Activated B cell treated with CpG ODN at 0.5 μM for 24 hours (primary cell): ENCODE results near the gene ADGRG3. TPM values are rescaled to one million over a fixed set of nuclear protein-coding genes. Genes with fewer than 3 reads are reported as not detected.

ENCODE experiments used
- ATAC-seq: fragments of 200-7000 bp; cut with Tn5 transposase; one replicate; pipeline ENCODE4 v1.10.0; 2021; ENCODE audit warnings: low read depth, mild to moderate bottlenecking, moderate library complexity
- CTCF ChIA-PET: fragments of 350-600 bp; sonication (Branson Sonifier 250); formaldehyde crosslinking; loops from one replicate; lab custom pipeline; 2021; ENCODE audit warnings: antibody characterized with exemption; lab: Charles Lee
- POLR2A ChIA-PET: fragments of 350-600 bp; sonication (Branson Sonifier 250); formaldehyde crosslinking; loops from one replicate; lab custom pipeline; 2021; ENCODE audit warnings: antibody characterized with exemption; lab: Charles Lee
- DNase-seq: peaks from one replicate; pipeline ENCODE4 v3.0.0; 2022
- H3K27ac Mint-ChIP-seq: one replicate; pipeline ENCODE4 v1.8.0; 2020; ENCODE audit warnings: mixed read lengths
- H3K27me3 Mint-ChIP-seq: one replicate; pipeline ENCODE4 v1.8.0; 2021; ENCODE audit warnings: mixed read lengths
- H3K36me3 Mint-ChIP-seq: one replicate; pipeline ENCODE4 v1.8.0; 2021; ENCODE audit warnings: low read depth, mixed read lengths
- H3K4me1 Mint-ChIP-seq: one replicate; pipeline ENCODE4 v1.8.0; 2021; ENCODE audit warnings: mixed read lengths
- H3K4me3 Mint-ChIP-seq: one replicate; pipeline ENCODE4 v1.8.0; 2020; ENCODE audit warnings: mild to moderate bottlenecking, mixed read lengths
- H3K9me3 Mint-ChIP-seq: one replicate; pipeline ENCODE4 v1.8.0; 2020; ENCODE audit warnings: mixed read lengths
- CTCF ChIP-seq: fragments of 200-600 bp; IDR thresholded peaks from one replicate; pipeline ENCODE4 v1.8.0; 2022; ENCODE audit warnings: antibody characterized with exemption, mild to moderate bottlenecking
- intact Hi-C: fragments of 100-400 bp; cut with micrococcal nuclease; formaldehyde crosslinking; loops from one replicate; pipeline ENCODE4 v1.15.1; 2024
- total RNA-seq: library from RNA; stranded (reverse); gene quantifications from 2 replicates; pipeline ENCODE4 v1.2.3, GENCODE V29; 2022

The ADGRG3 gene
- total RNA-seq, 1 donor from 2014 or later = not detected

- no peaks in the 10 kb centered on the region for H3K36me3 Mint-ChIP-seq
- CTCF ChIA-PET = interaction anchor here (1.2 kb wide), 1 partner anchor 130 kb away, joined by 3 read pairs; no protein-coding TSS in a partner anchor
Measured at GRCh38 chr16:57721356-57722209, 53.5 kb downstream of the ADGRG3 start.

GRCh38 chr16:57722210-57722499, 54.0 kb downstream of the ADGRG3 start:
- Mint-ChIP-seq H3K4me1 (peaks cover 8% of the 10 kb centered on the region), H3K36me3 (no peaks in the 10 kb centered on the region), H3K27ac (no peak overlapping the region), H3K9me3 (no peaks in the 10 kb centered on the region), H3K27me3 (no peaks in the 10 kb centered on the region), H3K4me3 (no peak overlapping the region)
- ATAC-seq = no peak
- intact Hi-C loops = no loop called here
- TF ChIP-seq CTCF = no peak
- ChIA-PET POLR2A (no interaction called here), CTCF (interaction anchor here (1.2 kb wide), 1 partner anchor 131 kb away, joined by 3 read pairs; no protein-coding TSS in a partner anchor)
- DNase-seq = no peak

More at GRCh38 chr16:57721356-57722209, 53.5 kb downstream of the ADGRG3 start:
- H3K27ac Mint-ChIP-seq = no peak overlapping the region
- H3K4me3 Mint-ChIP-seq = no peak overlapping the region
- POLR2A ChIA-PET = no interaction called here
- H3K27me3 Mint-ChIP-seq = peaks cover 3% of the 10 kb centered on the region
- peaks cover 8% of the 10 kb centered on the region for H3K4me1 Mint-ChIP-seq
- no peak for DNase-seq
- H3K9me3 Mint-ChIP-seq = no peaks in the 10 kb centered on the region
- TF ChIP-seq CTCF = no peak
- no peak for ATAC-seq
- intact Hi-C loops = loop anchor here (2.0 kb wide), 1 partner anchor 73 kb away; no protein-coding TSS in a partner anchor

- Mint-ChIP-seq H3K27me3 (no peaks in the 10 kb centered on the region), H3K4me3 (no peak overlapping the region), H3K9me3 (no peaks in the 10 kb centered on the region), H3K27ac (no peak overlapping the region), H3K4me1 (peaks cover 8% of the 10 kb centered on the region), H3K36me3 (no peaks in the 10 kb centered on the region)
- no peak for TF ChIP-seq CTCF
- no peak for ATAC-seq
- intact Hi-C loops = no loop called here
- CTCF ChIA-PET = no interaction called here
- no peak for DNase-seq
- POLR2A ChIA-PET = interaction anchor here (0.9 kb wide), 1 partner anchor 13 kb away, joined by 4 read pairs; the partner anchor contains the start of gene KATNB1
Measured at GRCh38 chr16:57722651-57723050, 54.5 kb downstream of the ADGRG3 start.

- intact Hi-C loops = no loop called here
- CTCF ChIA-PET = no interaction called here
- DNase-seq (no peak), ATAC-seq (no peak)
- no peak for TF ChIP-seq CTCF
- Mint-ChIP-seq H3K27me3 (no peaks in the 10 kb centered on the region), H3K36me3 (no peaks in the 10 kb centered on the region), H3K4me1 (peaks cover 8% of the 10 kb centered on the region), H3K4me3 (no peak overlapping the region), H3K27ac (no peak overlapping the region), H3K9me3 (no peaks in the 10 kb centered on the region)
- POLR2A ChIA-PET = interaction anchor here (0.9 kb wide), 1 partner anchor 12 kb away, joined by 4 read pairs; the partner anchor contains the start of gene KATNB1
Measured at GRCh38 chr16:57723170-57723569, 55.1 kb downstream of the ADGRG3 start.

- ATAC-seq (no peak), DNase-seq (no peak)
- intact Hi-C loops = no loop called here
- ChIA-PET POLR2A (no interaction called here), CTCF (no interaction called here)
- H3K4me1 Mint-ChIP-seq = peaks cover 8% of the 10 kb centered on the region
- H3K9me3 Mint-ChIP-seq = no peaks in the 10 kb centered on the region
- no peak overlapping the region for H3K27ac Mint-ChIP-seq
- TF ChIP-seq CTCF = no peak
- no peaks in the 10 kb centered on the region for H3K36me3 Mint-ChIP-seq
- no peak overlapping the region for H3K4me3 Mint-ChIP-seq
- H3K27me3 Mint-ChIP-seq = no peaks in the 10 kb centered on the region
Measured at GRCh38 chr16:57724531-57724930, 56.4 kb downstream of the ADGRG3 start.
